ENCODE results near the gene FAM78B.

DNA sequence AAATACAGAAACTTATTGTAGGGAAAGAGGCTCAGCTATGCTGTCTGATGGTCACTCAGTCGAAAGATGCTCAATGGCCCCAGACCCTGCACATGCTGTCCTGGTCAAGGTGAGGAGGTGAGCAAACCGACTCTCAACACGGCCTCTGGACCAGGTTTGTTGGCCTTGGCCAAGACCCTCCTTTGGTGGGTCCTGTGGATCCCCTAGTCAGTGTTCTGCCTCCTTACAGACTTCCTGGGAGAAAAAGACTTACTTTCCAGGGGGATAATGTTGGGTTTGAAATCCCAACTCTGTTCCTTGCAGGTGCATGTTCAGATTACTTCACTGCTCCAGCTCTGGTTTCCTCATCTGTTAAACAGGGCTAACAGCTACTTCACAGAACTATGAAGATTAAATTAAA, 53.8 kb downstream of the FAM78B start:
- TF ChIP-seq, protein P1, sequence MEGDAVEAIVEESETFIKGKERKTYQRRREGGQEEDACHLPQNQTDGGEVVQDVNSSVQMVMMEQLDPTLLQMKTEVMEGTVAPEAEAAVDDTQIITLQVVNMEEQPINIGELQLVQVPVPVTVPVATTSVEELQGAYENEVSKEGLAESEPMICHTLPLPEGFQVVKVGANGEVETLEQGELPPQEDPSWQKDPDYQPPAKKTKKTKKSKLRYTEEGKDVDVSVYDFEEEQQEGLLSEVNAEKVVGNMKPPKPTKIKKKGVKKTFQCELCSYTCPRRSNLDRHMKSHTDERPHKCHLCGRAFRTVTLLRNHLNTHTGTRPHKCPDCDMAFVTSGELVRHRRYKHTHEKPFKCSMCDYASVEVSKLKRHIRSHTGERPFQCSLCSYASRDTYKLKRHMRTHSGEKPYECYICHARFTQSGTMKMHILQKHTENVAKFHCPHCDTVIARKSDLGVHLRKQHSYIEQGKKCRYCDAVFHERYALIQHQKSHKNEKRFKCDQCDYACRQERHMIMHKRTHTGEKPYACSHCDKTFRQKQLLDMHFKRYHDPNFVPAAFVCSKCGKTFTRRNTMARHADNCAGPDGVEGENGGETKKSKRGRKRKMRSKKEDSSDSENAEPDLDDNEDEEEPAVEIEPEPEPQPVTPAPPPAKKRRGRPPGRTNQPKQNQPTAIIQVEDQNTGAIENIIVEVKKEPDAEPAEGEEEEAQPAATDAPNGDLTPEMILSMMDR (conservative IDR thresholded peaks at IDR 0.05; ENCODE audit: low read depth, low read length): no peak
- no peak for TF ChIP-seq EZH2 (IDR thresholded peaks at IDR 0.05; ENCODE audit: borderline replicate concordance, low read depth, low read length, poor library complexity, severe bottlenecking)
